Neural cell (in vitro differentiated cells): ENCODE data around the gene GFER.

Source experiments
- CTCF ChIP-seq: fragments of 450-650 bp; IDR thresholded peaks from 2 replicates; pipeline ENCODE4 v1.5.1; 2014; ENCODE audit warnings: antibody characterized with exemption, mild to moderate bottlenecking, moderate library complexity; ENCODE audit not compliant: poor library complexity, severe bottlenecking
- EP300 ChIP-seq: fragments of 450-650 bp; conservative IDR thresholded peaks from 2 replicates; pipeline ENCODE4 v1.6.1; 2014; ENCODE audit warnings: antibody characterized with exemption, mild to moderate bottlenecking, moderate library complexity; ENCODE audit not compliant: poor library complexity, severe bottlenecking
- REST ChIP-seq: IDR thresholded peaks from 2 replicates; pipeline ENCODE4 v1.6.1; 2012; ENCODE audit warnings: borderline replicate concordance

- no peak for TF ChIP-seq REST
- TF ChIP-seq CTCF = no peak
- TF ChIP-seq EP300 = no peak
These were observed 6.8 kb upstream of the GFER start for GRCh38 chr16:1976951-1977874.
